Retinal pigment epithelial cell (primary cell): Measurements from ENCODE around the gene RNF150.

Source experiments
- DNase-seq: peaks from one replicate; pipeline ENCODE4 v3.0.0-alpha.2; 2010; ENCODE audit warnings: low read depth
- H3K4me3 ChIP-seq: 2 replicates; pipeline ENCODE4 v1.5.1; 2011; ENCODE audit warnings: mild to moderate bottlenecking, low read length, control low read depth, moderate library complexity
- TF ChIP-seq, protein P1 (sequence below): conservative IDR thresholded peaks from 2 replicates; pipeline ENCODE4 v1.5.1; 2011; ENCODE audit warnings: low read depth, low read length, control low read depth, inconsistent platforms

RNF150 gene

GRCh38 chr4:141120036-141120593 is 13.2 kb downstream of the RNF150 start:
- DNase-seq = no peak
- TF ChIP-seq, protein P1, sequence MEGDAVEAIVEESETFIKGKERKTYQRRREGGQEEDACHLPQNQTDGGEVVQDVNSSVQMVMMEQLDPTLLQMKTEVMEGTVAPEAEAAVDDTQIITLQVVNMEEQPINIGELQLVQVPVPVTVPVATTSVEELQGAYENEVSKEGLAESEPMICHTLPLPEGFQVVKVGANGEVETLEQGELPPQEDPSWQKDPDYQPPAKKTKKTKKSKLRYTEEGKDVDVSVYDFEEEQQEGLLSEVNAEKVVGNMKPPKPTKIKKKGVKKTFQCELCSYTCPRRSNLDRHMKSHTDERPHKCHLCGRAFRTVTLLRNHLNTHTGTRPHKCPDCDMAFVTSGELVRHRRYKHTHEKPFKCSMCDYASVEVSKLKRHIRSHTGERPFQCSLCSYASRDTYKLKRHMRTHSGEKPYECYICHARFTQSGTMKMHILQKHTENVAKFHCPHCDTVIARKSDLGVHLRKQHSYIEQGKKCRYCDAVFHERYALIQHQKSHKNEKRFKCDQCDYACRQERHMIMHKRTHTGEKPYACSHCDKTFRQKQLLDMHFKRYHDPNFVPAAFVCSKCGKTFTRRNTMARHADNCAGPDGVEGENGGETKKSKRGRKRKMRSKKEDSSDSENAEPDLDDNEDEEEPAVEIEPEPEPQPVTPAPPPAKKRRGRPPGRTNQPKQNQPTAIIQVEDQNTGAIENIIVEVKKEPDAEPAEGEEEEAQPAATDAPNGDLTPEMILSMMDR = no peak
- H3K4me3 ChIP-seq = no peak overlapping the region

DNA sequence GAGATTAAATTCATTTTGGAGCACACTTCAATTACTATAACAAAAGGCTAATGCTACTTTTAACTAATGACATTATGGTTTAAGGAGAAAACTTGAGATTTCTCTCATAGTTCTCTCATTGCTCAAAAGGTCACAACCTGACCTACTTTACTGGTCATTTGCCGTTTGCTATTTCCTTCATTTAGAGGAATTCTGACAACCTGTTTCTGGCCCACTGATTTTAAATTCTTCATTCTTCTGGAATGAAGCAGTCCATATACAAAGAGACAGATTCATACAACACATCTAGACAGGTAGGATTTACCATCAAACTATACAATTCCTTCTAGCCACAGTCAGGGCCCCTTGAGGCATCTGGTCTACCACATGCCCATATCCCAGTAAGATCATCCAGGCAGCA is 14.2 kb downstream of the RNF150 start:
- no peak overlapping the region for H3K4me3 ChIP-seq
- TF ChIP-seq, protein P1 = no peak
- no peak for DNase-seq

DNA sequence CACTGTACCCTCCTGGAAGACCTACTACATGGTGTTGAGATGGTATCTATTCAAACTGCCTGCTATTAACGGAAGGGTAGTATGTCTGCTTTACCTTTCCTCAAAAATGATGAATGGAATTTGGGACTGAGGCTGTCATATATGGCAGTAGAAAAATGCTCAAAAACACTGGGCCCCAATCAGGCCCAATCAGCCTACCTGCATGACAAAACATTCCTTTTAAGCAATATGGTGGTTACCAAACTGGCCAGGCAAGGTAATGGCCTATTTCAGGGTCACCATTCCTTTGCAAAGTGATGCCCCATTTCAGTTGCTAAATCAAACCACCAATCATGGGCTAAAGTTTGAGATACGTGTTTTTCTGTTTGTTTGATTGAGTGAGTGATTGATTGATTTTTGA is 14.9 kb downstream of the RNF150 start:
- H3K4me3 ChIP-seq = no peak overlapping the region
- no peak for DNase-seq
- TF ChIP-seq, protein P1 = no peak

- no peak overlapping the region for H3K4me3 ChIP-seq
- TF ChIP-seq, protein P1 = no peak
- no peak for DNase-seq
Observed at GRCh38 chr4:141117935-141118334, 15.3 kb downstream of the RNF150 start.

GRCh38 chr4:141109983-141110382 is 23.3 kb downstream of the RNF150 start:
- no peak for DNase-seq
- TF ChIP-seq, protein P1 = no peak
- H3K4me3 ChIP-seq = no peak overlapping the region

DNA sequence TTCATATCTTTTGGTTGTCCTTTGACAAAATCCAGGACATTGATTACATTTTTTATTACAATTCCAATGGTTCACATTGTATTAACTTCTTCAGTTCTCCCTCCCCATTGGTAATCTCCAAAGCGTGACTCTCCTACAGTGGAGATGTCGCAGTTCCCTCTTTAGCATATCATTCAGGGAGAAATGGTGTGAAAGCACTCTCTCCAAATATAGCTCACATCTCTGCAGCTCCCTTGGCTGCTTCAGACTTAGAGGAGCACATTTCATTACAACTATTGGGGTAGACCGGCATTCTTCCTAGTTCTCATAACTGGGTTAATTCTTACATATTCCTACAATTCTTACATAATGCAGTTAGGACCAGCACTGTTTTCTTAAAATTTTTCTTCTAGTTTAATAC is 25.3 kb downstream of the RNF150 start:
- no peak overlapping the region for H3K4me3 ChIP-seq
- TF ChIP-seq, protein P1 = no peak
- DNase-seq = no peak

GRCh38 chr4:141102367-141102766 is 30.9 kb downstream of the RNF150 start:
- DNase-seq = peak; percentile 77
- TF ChIP-seq, protein P1 = no peak
- H3K4me3 ChIP-seq = no peak overlapping the region
